Measurements from ENCODE around the gene PLXNA4. TPM values are rescaled to one million over a fixed set of nuclear protein-coding genes. Genes with fewer than 3 reads are reported as not detected.

PLXNA4 gene
- total RNA-seq, 1 experiment from 2014 or later = 0.02 TPM

- no peak for DNase-seq (ENCODE audit: extremely low read depth, low read depth)
Measured at GRCh38 chr7:132536654-132537395, 39.4 kb downstream of the PLXNA4 start.

- no peak for DNase-seq (ENCODE audit: extremely low read depth, low read depth)
Measured at GRCh38 chr7:132533916-132534315, 42.4 kb downstream of the PLXNA4 start.

GRCh38 chr7:132532281-132532680 is 44.0 kb downstream of the PLXNA4 start:
- no peak for DNase-seq (ENCODE audit: extremely low read depth, low read depth)

- DNase-seq (ENCODE audit: extremely low read depth, low read depth) = no peak
Measured at GRCh38 chr7:132531562-132531961, 44.7 kb downstream of the PLXNA4 start.

GRCh38 chr7:132528695-132529094 is 47.6 kb downstream of the PLXNA4 start:
- DNase-seq (ENCODE audit: extremely low read depth, low read depth) = no peak

- DNase-seq (ENCODE audit: extremely low read depth, low read depth) = no peak
Measured at GRCh38 chr7:132527467-132528410, 48.5 kb downstream of the PLXNA4 start.

- no peak for DNase-seq (ENCODE audit: extremely low read depth, low read depth)
Measured at GRCh38 chr7:132526111-132526740, 50.0 kb downstream of the PLXNA4 start.

- DNase-seq (ENCODE audit: extremely low read depth, low read depth) = no peak
Measured at GRCh38 chr7:132521423-132521822, 54.8 kb downstream of the PLXNA4 start.

- no peak for DNase-seq (ENCODE audit: extremely low read depth, low read depth)
Measured at GRCh38 chr7:132520591-132521280, 55.5 kb downstream of the PLXNA4 start.

GRCh38 chr7:132519936-132520335 is 56.3 kb downstream of the PLXNA4 start:
- DNase-seq (ENCODE audit: extremely low read depth, low read depth) = no peak

GRCh38 chr7:132518839-132519173 is 57.5 kb downstream of the PLXNA4 start:
- no peak for DNase-seq (ENCODE audit: extremely low read depth, low read depth)

GRCh38 chr7:132518102-132518838 is 58.0 kb downstream of the PLXNA4 start:
- peak; percentile 11 for DNase-seq (ENCODE audit: extremely low read depth, low read depth)

- no peak for DNase-seq (ENCODE audit: extremely low read depth, low read depth)
Measured at GRCh38 chr7:132516042-132516840, 60.0 kb downstream of the PLXNA4 start.

GRCh38 chr7:132515181-132515580 is 61.1 kb downstream of the PLXNA4 start:
- DNase-seq (ENCODE audit: extremely low read depth, low read depth) = no peak

- no peak for DNase-seq (ENCODE audit: extremely low read depth, low read depth)
Measured at GRCh38 chr7:132514430-132514829, 61.8 kb downstream of the PLXNA4 start.

GRCh38 chr7:132511921-132512320 is 64.3 kb downstream of the PLXNA4 start:
- DNase-seq (ENCODE audit: extremely low read depth, low read depth) = no peak

GRCh38 chr7:132511387-132511786 is 64.9 kb downstream of the PLXNA4 start:
- DNase-seq (ENCODE audit: extremely low read depth, low read depth) = no peak

GRCh38 chr7:132509643-132510042 is 66.6 kb downstream of the PLXNA4 start:
- DNase-seq (ENCODE audit: extremely low read depth, low read depth) = no peak

GRCh38 chr7:132508724-132509353 is 67.4 kb downstream of the PLXNA4 start:
- DNase-seq (ENCODE audit: extremely low read depth, low read depth) = no peak
